OCI-LY3 (cell line): ENCODE results near the gene PLOD2.
"Not testable (repeated sequence)": the region's sequence is repeated elsewhere in the genome, so short reads cannot be mapped to it uniquely, and the experiment has no call there.

ENCODE experiments used
- H2AFZ ChIP-seq: fragments of 200-600, 300-600 bp; shearing (Covaris generic); 2 replicates; pipeline ENCODE4 v1.6.0; 2014; ENCODE audit warnings: antibody characterized with exemption, low read depth, low read length
- H3K27ac ChIP-seq: fragments of 200-600, 300-600 bp; sonication (generic); 2 replicates; pipeline ENCODE4 v1.5.1; 2014; ENCODE audit warnings: mild to moderate bottlenecking, low read length, moderate library complexity, mixed read lengths
- H3K27me3 ChIP-seq: fragments of 200-600, 300-600 bp; sonication (generic); 2 replicates; pipeline ENCODE4 v1.6.1; 2014; ENCODE audit warnings: low read depth, low read length, mixed read lengths
- H3K36me3 ChIP-seq: fragments of 200-600, 300-600 bp; sonication (generic); replicated peaks from 2 replicates; pipeline ENCODE3; 2014; ENCODE audit warnings: low read depth, low read length, mixed read lengths
- H3K4me1 ChIP-seq: fragments of 300-600, 200-600 bp; sonication (generic); 2 replicates; pipeline ENCODE4 v1.6.1; 2014; ENCODE audit warnings: low read length, mixed read lengths
- H3K4me2 ChIP-seq: fragments of 200-600, 300-600 bp; sonication (generic); 2 replicates; pipeline ENCODE4 v1.6.1; 2014; ENCODE audit warnings: low read length, mixed read lengths
- H3K4me3 ChIP-seq: fragments of 300-600, 200-600 bp; sonication (generic); 2 replicates; pipeline ENCODE4 v1.5.1; 2014; ENCODE audit warnings: antibody characterized with exemption, mild to moderate bottlenecking, low read length, moderate library complexity
- H3K79me2 ChIP-seq: fragments of 300-600, 200-600 bp; shearing (Covaris generic); 2 replicates; pipeline ENCODE4 v1.6.1; 2014; ENCODE audit warnings: mild to moderate bottlenecking, low read length, mixed read lengths
- H3K9ac ChIP-seq: fragments of 300-600, 200-600 bp; shearing (Covaris generic); 2 replicates; pipeline ENCODE4 v1.6.0; 2014; ENCODE audit warnings: mild to moderate bottlenecking, low read length, moderate library complexity
- H3K9me3 ChIP-seq: fragments of 200-600, 300-600 bp; shearing (Covaris generic); 2 replicates; pipeline ENCODE4 v1.6.1; 2014; ENCODE audit warnings: low read length, mixed read lengths; ENCODE audit not compliant: insufficient read depth
- H4K20me1 ChIP-seq: fragments of 200-600, 300-600 bp; sonication (generic); 2 replicates; pipeline ENCODE4 v1.6.1; 2016; ENCODE audit warnings: low read length, mixed read lengths; ENCODE audit not compliant: insufficient read depth
- CTCF ChIP-seq: fragments of 200-600, 300-600 bp; sonication (generic); IDR thresholded peaks from 2 replicates; pipeline ENCODE4 v1.5.1; 2014; ENCODE audit warnings: antibody characterized with exemption, low read length, low read depth
- EZH2phosphoT487 ChIP-seq: fragments of 200-600 bp; shearing (Covaris generic); IDR thresholded peaks from 2 replicates; pipeline ENCODE4 v1.6.1; 2018; ENCODE audit warnings: antibody characterized with exemption, mixed run types, low read depth

The PLOD2 gene

GRCh38 chr3:146115619-146116018 is 45.4 kb downstream of the PLOD2 start:
- Histone ChIP-seq H3K36me3 (no peaks in the 10 kb centered on the region), H2AFZ (no peak overlapping the region), H3K9ac (no peak overlapping the region), H3K79me2 (no peaks in the 10 kb centered on the region), H3K4me3 (no peak overlapping the region), H3K27me3 (no peaks in the 10 kb centered on the region), H3K4me1 (no peaks in the 10 kb centered on the region), H3K9me3 (no peaks in the 10 kb centered on the region), H4K20me1 (no peaks in the 10 kb centered on the region), H3K4me2 (no peak overlapping the region), H3K27ac (no peak overlapping the region)
- no peak for TF ChIP-seq EZH2phosphoT487
- TF ChIP-seq CTCF: no peak

GRCh38 chr3:146113804-146114203 is 47.2 kb downstream of the PLOD2 start:
- not testable (repeated sequence) for H3K27ac ChIP-seq, H2AFZ ChIP-seq, H4K20me1 ChIP-seq, H3K36me3 ChIP-seq, H3K4me1 ChIP-seq, H3K9ac ChIP-seq, H3K4me3 ChIP-seq, H3K4me2 ChIP-seq, H3K27me3 ChIP-seq, H3K79me2 ChIP-seq, H3K9me3 ChIP-seq

GRCh38 chr3:146111337-146111736 is 49.6 kb downstream of the PLOD2 start:
- no peaks in the 10 kb centered on the region for H3K79me2 ChIP-seq
- no peaks in the 10 kb centered on the region for H3K4me1 ChIP-seq
- H3K4me3 ChIP-seq: no peak overlapping the region
- no peaks in the 10 kb centered on the region for H3K36me3 ChIP-seq
- TF ChIP-seq CTCF: no peak
- H3K27ac ChIP-seq: no peak overlapping the region
- H2AFZ ChIP-seq: no peak overlapping the region
- no peaks in the 10 kb centered on the region for H3K9me3 ChIP-seq
- H3K4me2 ChIP-seq: no peak overlapping the region
- no peak overlapping the region for H3K9ac ChIP-seq
- H4K20me1 ChIP-seq: no peaks in the 10 kb centered on the region
- no peaks in the 10 kb centered on the region for H3K27me3 ChIP-seq

GRCh38 chr3:146110161-146110560 is 50.8 kb downstream of the PLOD2 start:
- no peaks in the 10 kb centered on the region for H3K79me2 ChIP-seq
- H3K4me1 ChIP-seq: no peaks in the 10 kb centered on the region
- H3K9me3 ChIP-seq: no peaks in the 10 kb centered on the region
- no peak overlapping the region for H3K9ac ChIP-seq
- TF ChIP-seq EZH2phosphoT487: no peak
- no peak for TF ChIP-seq CTCF
- H2AFZ ChIP-seq: no peak overlapping the region
- H3K4me2 ChIP-seq: no peak overlapping the region
- no peaks in the 10 kb centered on the region for H4K20me1 ChIP-seq
- no peak overlapping the region for H3K4me3 ChIP-seq
- no peaks in the 10 kb centered on the region for H3K36me3 ChIP-seq
- H3K27ac ChIP-seq: no peak overlapping the region
- H3K27me3 ChIP-seq: no peaks in the 10 kb centered on the region

- no peak overlapping the region for H3K27ac ChIP-seq
- no peaks in the 10 kb centered on the region for H3K4me1 ChIP-seq
- H4K20me1 ChIP-seq: no peaks in the 10 kb centered on the region
- H3K4me2 ChIP-seq: no peak overlapping the region
- no peaks in the 10 kb centered on the region for H3K9me3 ChIP-seq
- H3K27me3 ChIP-seq: no peaks in the 10 kb centered on the region
- no peak overlapping the region for H3K4me3 ChIP-seq
- H2AFZ ChIP-seq: no peak overlapping the region
- H3K9ac ChIP-seq: no peak overlapping the region
- H3K36me3 ChIP-seq: no peaks in the 10 kb centered on the region
- no peak for TF ChIP-seq EZH2phosphoT487
- TF ChIP-seq CTCF: no peak
- no peaks in the 10 kb centered on the region for H3K79me2 ChIP-seq
These were observed 54.0 kb downstream of the PLOD2 start for GRCh38 chr3:146106986-146107385.
